A673 (cell line): ENCODE measurements around the gene VPS13C. TPM values are rescaled to one million over a fixed set of nuclear protein-coding genes. Genes with fewer than 3 reads are reported as not detected.

ENCODE experiments used
- BruUV-seq: library from RNA; stranded (reverse); fragments of 400-500 nt; replicated peaks from 2 replicates; lab custom pipeline; 2021; lab: Mats Ljungman, UMichigan
- CTCF ChIA-PET: fragments of 300-600 bp; sonication (Branson Sonifier 250); formaldehyde crosslinking; loops from one replicate; lab custom pipeline; 2022; ENCODE audit warnings: antibody characterized with exemption; lab: Charles Lee
- POLR2A ChIA-PET: fragments of 300-600 bp; sonication (Branson Sonifier 250); formaldehyde crosslinking; loops from one replicate; lab custom pipeline; 2022; ENCODE audit warnings: antibody characterized with exemption; ENCODE audit not compliant: low non-redundant PET; lab: Charles Lee
- DNase-seq: peaks from one replicate; pipeline ENCODE4 v3.0.0-alpha.2; 2015; ENCODE audit warnings: low spot score
- H3K27ac ChIP-seq: fragments of 200-600 bp; sonication (generic); 2 replicates; pipeline ENCODE4 v1.5.1; 2016; ENCODE audit warnings: mixed run types, low read depth, mild to moderate bottlenecking, mixed read lengths, antibody characterized with exemption, low read length; ENCODE audit not compliant: poor library complexity, severe bottlenecking
- H3K27me3 ChIP-seq: fragments of 200-600 bp; sonication (generic); replicated peaks from 2 replicates; pipeline ENCODE4 v1.6.1; 2017; ENCODE audit warnings: mixed run types, low read depth, mild to moderate bottlenecking, mixed read lengths, antibody characterized with exemption, low read length; ENCODE audit not compliant: insufficient read depth, poor library complexity
- H3K36me3 ChIP-seq: fragments of 200-600 bp; sonication (generic); 2 replicates; pipeline ENCODE4 v1.6.1; 2016; ENCODE audit warnings: mixed run types, mild to moderate bottlenecking, mixed read lengths, antibody characterized with exemption, low read length; ENCODE audit not compliant: insufficient read depth, poor library complexity, severe bottlenecking
- H3K4me1 ChIP-seq: fragments of 200-600 bp; sonication (generic); 2 replicates; pipeline ENCODE4 v1.6.1; 2017; ENCODE audit warnings: mixed run types, mild to moderate bottlenecking, mixed read lengths, antibody characterized with exemption, low read length; ENCODE audit not compliant: insufficient read depth, poor library complexity, severe bottlenecking
- H3K4me3 ChIP-seq: fragments of 200-600 bp; sonication (generic); 2 replicates; pipeline ENCODE4 v1.5.1; 2016; ENCODE audit warnings: low read depth, mixed run types, mild to moderate bottlenecking, mixed read lengths, low read length; ENCODE audit not compliant: poor library complexity, severe bottlenecking
- H3K9me3 ChIP-seq: fragments of 200-600 bp; sonication (generic); 2 replicates; pipeline ENCODE4 v1.6.1; 2016; ENCODE audit warnings: mixed run types, low read depth, mild to moderate bottlenecking, mixed read lengths, antibody characterized with exemption, low read length; ENCODE audit not compliant: poor library complexity, severe bottlenecking
- CTCF ChIP-seq: fragments of 300-800, 200-600 bp; sonication (generic); conservative IDR thresholded peaks from 2 replicates; pipeline ENCODE4 v1.5.1; 2017; ENCODE audit warnings: low read depth, mild to moderate bottlenecking, antibody characterized with exemption, low read length, moderate library complexity, mixed read lengths
- EZH2 ChIP-seq: fragments of 200-600 bp; sonication (generic); IDR thresholded peaks from 2 replicates; pipeline ENCODE4 v1.6.1; 2017; ENCODE audit warnings: borderline replicate concordance, low read depth, mild to moderate bottlenecking, mixed read lengths, antibody characterized with exemption, low read length; ENCODE audit not compliant: poor library complexity, severe bottlenecking
- intact Hi-C: fragments of 100-400 bp; cut with micrococcal nuclease; formaldehyde crosslinking; loops from one replicate; pipeline ENCODE4 v1.10.0; 2022; ENCODE audit not compliant: unreplicated experiment
- total RNA-seq: library from RNA; stranded (reverse); gene quantifications from 2 replicates; pipeline ENCODE4 v1.2.3, GENCODE V29; 2021

The VPS13C gene
- total RNA-seq, 1 experiment from 2014 or later, result 31.0 TPM

DNA sequence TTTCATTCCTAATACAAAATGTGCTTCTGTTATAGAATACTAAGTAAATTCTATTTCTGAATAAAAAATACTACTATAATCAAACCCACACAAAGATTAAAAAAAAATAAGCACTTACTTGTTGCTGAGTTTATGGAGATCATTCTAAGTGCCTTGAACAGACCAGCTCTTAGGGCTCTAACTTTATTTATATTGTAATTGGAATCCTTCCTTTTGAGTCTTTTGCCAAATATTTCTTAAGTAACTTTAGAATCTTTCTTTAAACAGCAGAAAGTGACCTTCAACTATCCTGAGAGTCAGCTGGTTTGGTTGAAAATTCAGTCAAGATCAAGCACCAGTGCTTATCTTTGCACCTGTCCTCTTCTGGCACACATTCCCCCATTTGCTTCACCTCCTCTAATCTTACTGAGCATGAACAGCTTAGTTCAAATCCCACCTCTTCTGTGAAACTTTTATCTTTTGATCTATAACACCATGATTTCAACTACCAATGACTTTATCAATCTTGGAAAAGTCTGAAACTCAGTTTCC lies 149.3 kb downstream of the VPS13C start:
- BruUV-seq, result no TSS peak
- POLR2A ChIA-PET, result interaction anchor here (0.7 kb wide), 1 partner anchor 1290 kb away, joined by 3 read pairs; no protein-coding TSS in a partner anchor
- intact Hi-C loops, result no loop called here

GRCh38 chr15:61908241-61908640 lies 152.0 kb downstream of the VPS13C start:
- POLR2A ChIA-PET, result no interaction called here
- no TSS peak for BruUV-seq
- CTCF ChIA-PET, result no interaction called here

More for the DNA sequence above, 149.3 kb downstream of the VPS13C start:
- TF ChIP-seq EZH2 (no peak), CTCF (no peak)
- no peak for DNase-seq
- no peaks in the 10 kb centered on the region for H3K9me3 ChIP-seq
- H3K4me1 ChIP-seq, result peaks cover 2% of the 10 kb centered on the region
- H3K27me3 ChIP-seq, result no peaks in the 10 kb centered on the region
- no peak overlapping the region for H3K4me3 ChIP-seq
- H3K36me3 ChIP-seq, result peaks cover 6% of the 10 kb centered on the region
- CTCF ChIA-PET, result no interaction called here
- no peak overlapping the region for H3K27ac ChIP-seq

DNA sequence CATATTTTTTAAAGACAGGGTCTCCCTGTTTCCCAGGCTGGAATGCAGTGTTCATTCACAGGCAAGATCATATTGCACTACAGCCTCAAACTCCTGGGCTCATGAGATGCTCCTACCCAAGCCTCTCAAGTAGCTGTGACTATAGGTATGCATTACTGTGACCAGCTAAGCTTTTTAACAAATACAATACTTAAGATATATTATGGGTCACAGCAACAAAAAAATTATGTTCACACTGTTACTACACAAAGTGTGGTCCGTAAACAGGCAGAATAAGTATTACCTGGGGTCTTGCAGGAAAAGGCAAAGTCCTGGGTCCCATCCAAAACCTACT lies 152.5 kb downstream of the VPS13C start:
- no TSS peak for BruUV-seq
- no peak for TF ChIP-seq EZH2
- Histone ChIP-seq H3K4me3 (no peak overlapping the region), H3K27me3 (no peaks in the 10 kb centered on the region), H3K4me1 (no peaks in the 10 kb centered on the region), H3K36me3 (no peaks in the 10 kb centered on the region), H3K9me3 (no peaks in the 10 kb centered on the region), H3K27ac (no peak overlapping the region)
- intact Hi-C loops, result no loop called here
- no peak for DNase-seq
- ChIA-PET POLR2A (no interaction called here), CTCF (no interaction called here)

More at GRCh38 chr15:61908241-61908640, 152.0 kb downstream of the VPS13C start:
- intact Hi-C loops, result no loop called here
- Histone ChIP-seq H3K36me3 (no peaks in the 10 kb centered on the region), H3K9me3 (no peaks in the 10 kb centered on the region), H3K27me3 (no peaks in the 10 kb centered on the region), H3K4me3 (no peak overlapping the region), H3K4me1 (no peaks in the 10 kb centered on the region), H3K27ac (no peak overlapping the region)
- TF ChIP-seq CTCF, result no peak
- TF ChIP-seq EZH2, result no peak
- no peak for DNase-seq
